Fibroblast of skin of scalp (primary cell): ENCODE data around the gene IPPK.
"Not testable (repeated sequence)": the region's sequence is repeated elsewhere in the genome, so short reads cannot be mapped to it uniquely, and the experiment has no call there.

ENCODE experiments used
- DNase-seq: peaks from one replicate; pipeline ENCODE4 v3.0.0-alpha.2; 2013

IPPK gene

DNA sequence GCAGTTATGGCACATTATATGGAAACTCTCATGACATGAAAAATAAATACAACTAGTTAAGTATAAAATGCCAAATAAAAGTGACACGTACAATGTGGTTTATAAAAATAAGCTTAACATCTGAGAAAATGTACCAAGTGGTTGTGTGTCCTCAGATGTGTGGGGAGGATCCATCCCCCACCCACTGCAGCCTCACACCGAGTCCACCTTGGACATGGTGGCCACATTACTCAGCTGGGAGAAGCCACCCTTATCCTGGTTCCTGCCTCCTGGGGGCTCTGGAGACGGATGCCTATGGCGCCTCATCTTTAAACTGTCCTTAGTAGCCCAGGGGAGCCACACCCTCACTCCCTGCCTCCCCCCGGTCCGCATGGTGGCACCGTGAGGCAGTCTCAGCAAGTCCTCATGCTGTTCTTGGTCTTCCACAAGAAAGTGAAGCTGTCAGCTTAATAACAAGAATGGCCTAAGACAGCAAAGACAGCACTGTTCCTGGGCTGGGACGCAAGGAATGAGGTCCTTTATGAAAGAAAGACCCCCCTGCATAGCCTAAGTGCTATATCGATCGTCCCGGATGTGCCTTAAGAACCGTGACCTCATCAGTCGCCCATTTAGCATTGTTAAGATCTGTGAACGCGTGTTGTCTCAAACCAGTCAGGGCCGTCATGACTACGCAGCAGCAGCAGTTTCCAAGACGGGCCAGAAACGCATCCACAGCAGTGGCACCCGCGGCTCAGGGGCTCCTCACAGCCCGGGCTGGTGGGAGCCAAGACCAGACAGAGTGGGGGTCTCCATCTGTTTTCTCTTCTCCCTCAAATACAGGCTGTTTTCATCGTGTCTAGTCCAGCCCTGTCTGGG lies 56.4 kb downstream of the IPPK start:
- no peak for DNase-seq

DNA sequence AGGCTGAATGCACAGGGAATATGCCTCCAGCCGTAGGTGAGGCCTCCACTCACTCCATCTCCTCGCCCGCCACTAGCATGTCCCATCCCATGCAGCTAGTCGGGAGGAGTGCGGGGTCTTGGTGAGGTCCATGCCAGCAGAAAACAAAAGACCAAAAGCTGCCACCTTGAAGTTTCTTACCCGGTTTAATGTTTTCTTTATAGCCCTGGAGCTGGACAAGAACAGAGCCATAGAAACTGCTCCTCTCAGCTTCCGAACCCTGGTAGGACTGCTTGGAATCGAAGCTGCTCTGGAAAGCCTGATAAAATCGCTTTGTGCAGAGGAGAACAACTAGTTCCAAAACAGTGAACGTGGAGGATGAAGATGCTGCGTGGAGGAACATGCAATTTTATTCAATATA lies 57.1 kb downstream of the IPPK start:
- DNase-seq, result no peak

DNA sequence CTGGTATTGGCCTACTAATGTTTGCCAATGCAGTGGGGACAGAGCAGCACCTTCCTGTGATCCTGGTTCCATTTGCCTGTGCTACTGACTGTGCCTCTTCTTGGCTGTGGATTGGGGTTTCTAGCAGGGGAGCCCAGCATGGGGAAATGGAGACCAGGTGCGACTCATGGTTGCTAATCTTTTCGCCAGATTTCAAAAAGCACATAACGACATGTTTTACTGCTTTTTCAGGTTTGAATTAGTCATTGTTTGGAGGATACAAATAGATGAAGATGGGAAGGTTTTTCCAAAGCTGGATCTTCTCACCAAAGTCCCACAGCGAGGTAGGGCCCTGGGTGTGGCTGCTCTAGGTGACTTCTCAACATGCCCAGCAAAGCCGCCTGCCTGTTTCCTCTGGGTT lies 57.6 kb downstream of the IPPK start:
- DNase-seq, result no peak

DNA sequence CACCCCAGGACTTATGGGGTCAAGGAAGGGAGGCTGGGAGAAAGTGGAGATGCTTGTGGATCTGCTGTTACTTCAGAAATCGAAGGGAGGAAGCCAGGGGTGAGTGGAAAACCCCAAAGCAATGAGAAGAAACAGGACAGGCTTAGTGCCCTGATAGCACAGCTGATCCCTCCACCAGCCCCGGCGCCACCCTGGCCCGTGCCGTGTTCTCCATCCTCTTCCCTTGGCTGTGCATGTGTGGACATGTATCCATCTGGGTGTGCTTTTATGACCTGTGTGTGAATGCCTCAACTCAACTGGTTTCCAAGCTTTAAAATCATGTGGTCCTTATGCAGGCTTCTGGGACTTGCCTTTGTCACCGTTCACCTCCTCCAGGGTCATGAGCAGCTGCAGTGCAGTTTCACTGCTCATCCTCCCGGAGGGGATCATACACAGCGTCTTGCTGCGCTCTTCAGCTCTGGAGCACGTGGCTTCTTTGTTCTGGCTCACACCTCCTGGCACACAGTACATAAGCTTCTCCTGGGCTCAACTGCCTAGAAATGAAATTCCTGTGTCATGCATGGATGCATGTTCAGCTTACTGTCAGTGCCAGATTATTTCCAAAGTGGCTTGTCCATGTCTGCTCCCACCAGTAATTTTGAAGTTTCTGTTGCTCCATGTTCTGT lies 58.2 kb downstream of the IPPK start:
- no peak for DNase-seq

DNA sequence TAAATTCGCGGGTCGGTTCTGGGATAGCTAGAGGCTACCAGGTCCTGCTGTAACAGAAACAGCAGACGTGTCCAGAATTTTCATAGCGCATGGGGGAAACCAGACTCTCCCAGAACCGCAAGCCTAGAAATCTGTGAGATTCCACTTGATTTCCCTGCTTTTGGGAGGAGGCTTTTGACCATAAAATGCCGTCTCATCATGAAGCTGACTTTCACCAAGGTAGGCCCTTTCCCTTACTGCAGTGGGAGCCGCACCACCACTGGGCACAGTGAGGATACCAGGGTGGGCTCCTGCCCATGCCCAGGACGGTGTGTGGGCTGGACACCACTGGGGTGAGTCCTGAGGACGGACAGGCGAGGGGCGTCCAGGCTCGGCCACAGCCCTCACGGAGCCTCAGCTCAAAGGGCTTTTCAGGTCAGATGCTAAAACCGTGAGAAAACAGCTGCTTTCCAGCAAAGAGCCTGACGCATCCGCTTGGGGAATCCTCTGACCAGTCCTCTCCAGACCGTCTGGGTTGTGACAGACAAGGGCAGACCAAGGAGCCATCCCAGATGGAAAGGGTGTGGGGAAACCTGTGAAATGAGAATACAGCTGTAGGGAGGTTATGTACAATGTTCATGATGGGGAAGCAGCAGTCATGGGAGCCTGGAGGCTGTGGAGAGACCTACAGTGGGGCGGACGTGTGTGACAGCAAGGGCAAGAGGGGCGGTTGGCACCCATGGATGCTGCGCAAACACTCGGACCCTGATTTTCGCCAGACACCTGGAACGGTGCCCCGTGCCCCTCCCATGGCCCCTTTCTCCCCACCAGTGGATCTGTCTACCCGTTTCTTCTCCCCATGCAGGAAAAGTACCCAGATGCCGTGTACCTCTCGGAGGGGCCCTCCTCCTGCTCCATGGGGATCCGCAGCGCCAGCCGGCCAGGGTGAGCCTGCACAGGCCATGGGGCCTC lies 59.2 kb downstream of the IPPK start:
- DNase-seq, result no peak

DNA sequence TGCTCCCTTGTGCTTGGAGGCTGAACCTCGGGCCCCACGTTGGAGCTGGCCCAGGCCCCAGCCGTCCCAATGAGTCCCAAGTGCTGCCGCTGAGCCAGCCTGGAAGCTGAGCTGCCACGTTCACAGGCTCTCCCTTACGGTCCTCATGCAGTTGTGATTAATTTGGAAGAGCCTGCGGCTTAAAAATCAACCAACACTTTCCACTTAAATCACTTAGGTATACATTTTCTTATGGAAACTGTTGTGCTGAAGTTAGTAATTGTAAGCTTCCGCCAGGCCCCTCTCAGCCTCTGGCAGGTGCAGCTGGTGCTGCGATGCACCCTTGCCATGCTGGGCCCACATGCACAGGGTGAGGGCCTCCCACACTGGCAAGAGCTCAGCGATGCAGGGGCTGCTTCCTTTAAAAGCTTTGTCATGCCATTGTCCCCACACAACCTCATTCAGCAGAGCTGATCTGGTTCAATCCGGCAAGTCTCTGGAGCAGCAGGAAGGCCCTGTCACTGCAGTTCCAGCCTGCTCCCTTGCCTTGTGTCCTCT lies 61.0 kb downstream of the IPPK start:
- peak; percentile 62 for DNase-seq

DNA sequence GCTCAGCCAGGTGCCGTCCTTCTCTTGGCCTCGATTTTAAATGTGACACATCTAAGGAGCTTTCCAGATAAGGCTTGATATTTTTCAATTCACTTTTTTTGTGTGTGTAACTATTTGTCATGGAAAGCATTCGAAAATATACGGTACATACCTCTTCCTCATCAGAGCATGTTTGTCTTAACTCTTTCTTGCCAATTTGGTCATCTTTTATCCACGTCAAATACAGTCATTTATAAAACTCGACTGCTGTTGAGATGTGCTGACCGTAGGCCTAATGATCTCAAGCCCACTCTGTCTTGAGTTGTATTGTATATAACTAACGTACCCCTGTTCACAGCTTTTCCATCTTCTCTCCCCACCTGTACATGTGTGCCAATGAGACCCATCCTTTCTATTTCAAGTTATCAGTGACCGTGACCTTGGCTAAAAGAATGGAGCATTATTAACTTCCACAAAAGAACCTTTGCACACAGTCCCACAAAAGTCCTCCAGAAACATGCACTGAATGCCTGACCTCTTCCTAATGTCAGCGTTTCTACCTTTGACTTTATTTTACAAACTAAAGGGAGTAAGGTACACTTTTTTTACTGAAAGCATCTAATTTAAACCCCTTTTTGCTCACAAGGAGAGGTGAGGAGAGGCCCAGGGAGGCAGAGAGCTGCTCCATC lies 61.6 kb downstream of the IPPK start:
- DNase-seq, result peak; percentile 22

DNA sequence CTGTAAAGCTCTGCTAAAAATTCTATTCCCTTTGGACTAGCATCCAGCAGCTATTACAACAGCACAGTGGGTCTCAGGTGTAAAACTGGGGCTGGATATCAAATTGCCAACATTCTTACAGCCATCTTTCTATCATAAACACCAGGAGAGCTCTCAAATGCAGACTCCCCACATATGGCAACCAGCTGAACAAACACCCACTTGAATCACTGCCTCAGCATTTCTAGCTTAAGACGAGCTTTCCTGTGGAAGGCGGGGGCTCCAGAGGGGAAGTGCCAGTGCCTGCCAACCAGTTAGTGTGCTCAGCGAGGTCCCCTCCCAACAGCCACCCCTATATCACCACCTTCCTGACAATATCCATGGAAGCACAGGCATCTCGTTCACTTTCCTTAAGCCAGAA lies 62.2 kb downstream of the IPPK start:
- peak; percentile 87 for DNase-seq

DNA sequence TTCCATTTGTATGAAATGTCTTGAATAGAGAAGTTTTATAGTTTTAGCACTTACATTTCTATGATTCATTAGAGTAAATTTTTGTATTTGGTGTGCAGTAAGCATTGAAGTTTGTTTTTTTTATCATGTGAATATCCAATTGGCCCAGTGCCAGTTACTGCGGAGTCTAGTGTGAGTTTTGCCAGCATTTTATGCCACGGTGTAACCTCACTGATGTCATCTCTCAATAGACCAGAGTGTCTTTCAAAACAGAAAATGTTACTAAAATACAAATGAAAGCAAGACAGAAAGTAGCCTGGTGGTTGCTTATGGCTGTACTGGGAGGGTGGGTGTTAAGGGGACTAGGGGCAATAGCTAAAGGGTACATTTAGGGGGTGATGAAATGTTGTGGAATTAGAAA lies 62.8 kb downstream of the IPPK start:
- peak; percentile 88 for DNase-seq

DNA sequence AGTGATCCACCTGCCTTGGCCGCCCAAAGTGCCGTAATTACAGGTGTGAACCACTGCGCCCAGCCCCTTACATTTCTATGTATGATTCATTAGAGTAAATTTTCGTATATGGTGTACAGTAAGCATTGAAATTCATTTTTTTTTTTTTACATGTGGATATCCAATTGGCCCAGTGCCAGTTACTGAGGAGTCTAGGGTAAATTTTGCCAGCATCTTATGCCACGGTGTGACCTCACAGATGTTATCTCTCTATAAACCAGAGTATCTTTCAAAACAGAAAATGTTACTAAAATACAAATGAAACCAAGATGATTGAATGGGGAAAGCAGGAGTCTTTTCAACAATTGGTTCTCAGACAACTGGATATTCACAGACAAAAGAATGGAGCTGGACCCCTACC lies 64.7 kb downstream of the IPPK start:
- no peak for DNase-seq

DNA sequence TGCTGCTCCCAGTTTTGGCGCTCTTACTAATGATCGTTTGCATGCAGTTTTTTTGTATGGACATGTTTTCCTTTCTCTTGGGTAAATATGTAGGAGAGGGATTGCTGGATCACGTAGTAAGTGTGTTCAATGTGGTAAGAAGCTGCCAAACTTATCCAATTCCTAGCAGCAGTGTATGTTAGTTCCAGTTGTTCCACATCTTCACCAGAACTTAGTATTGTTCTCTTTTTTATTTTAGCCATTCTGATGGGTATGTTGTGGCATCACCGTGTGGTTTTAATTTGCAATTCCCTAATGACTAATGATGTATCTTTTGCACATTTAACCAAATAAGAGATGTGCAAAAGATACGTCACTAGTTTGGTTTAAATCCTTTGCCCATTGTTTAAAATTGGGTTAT lies 65.9 kb downstream of the IPPK start:
- DNase-seq, result no peak

DNA sequence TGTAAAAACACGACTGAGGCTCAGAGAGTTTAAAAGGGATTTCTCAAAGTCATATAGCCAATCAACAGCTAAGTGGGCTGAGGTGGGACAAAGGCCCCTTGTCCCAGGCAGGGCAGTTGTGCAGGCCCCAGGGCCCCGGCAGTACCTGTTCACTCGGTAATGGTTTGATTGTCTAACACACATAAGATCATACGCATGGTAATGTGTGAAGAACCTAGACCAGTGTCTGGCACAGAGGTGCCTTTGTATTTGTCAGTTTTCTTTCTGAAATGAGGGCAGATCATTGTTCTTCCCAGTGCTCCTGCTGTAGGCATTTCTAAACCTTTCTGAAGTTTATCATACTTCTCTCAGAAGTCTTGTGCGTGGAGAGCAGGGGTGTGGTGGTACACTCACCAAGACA lies 66.8 kb downstream of the IPPK start:
- no peak for DNase-seq

DNA sequence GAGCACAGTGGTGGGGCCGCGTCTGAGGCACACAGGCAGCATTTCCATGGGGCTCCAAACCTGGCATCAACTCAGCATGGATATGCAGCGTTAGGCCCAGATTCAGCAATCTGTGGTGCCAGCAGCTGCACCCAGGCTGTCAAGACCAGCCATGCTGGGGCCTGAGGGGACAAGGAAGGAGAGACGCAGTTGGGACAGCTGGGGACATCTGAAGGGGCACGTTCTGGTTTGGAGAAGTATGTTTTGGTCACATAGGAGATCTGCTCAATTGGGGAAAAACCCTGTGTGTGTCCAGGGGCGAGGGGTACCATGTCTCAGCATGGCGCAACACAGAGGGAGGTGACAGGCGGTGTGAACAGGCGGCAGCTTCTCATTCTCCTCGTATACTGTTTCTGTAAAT lies 67.5 kb downstream of the IPPK start:
- no peak for DNase-seq

DNA sequence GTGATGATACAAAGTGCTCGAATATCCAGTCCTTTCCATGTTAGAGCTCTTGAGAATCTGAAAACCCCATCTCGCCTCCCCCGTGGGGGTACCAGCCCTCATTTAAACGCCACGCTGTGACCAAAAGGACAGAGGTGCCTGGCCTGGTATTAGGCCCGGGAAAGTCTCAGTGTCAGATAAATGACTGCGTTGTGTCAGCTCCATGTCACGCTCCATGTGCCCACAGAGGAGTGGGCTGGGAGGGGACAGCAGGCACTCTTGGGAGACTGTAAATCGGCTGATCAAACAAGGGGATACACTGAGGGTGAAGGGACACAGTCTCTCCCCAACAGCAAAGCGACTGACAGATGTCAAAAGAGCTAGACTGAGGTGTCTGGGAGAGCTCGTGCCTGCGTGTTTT lies 68.5 kb downstream of the IPPK start:
- DNase-seq, result no peak

DNA sequence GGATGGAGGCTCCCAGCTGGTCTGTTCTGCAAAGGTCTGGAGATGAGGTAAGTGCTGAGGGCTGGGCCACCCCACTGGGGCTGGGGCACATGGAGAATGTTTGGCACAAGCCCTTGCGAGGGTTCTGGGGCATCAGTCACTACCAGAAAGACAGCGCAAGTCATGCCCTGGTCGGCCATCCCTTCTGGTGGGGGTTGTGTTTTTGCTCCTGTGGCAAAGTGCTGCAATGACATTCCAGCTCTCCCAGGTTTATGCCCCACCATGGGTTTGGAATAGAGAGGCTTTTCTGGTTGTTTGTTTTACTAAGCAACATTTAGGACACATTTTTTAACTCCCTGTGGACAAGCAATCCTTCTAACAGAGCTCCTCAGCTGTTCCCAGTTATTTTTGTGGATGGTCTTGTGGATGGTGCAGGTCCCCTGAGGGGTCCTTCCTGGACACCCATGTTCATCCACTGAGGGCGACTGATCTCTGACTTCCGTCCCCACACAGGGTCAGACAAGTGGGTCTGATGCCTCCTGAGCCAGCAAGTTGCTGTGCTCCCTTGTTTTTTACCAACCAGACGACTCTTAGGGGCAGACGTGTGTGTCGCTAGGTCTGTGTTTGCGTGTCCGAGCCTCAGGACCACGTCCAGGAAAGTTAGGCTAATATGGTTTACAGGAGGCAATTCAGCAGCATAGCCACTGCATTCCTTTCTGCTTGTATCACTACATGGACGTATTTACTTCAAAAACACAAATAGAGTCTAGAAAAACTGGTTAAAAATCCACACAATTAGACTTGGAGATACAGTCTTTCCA lies 69.3 kb downstream of the IPPK start:
- peak; percentile 58 for DNase-seq

DNA sequence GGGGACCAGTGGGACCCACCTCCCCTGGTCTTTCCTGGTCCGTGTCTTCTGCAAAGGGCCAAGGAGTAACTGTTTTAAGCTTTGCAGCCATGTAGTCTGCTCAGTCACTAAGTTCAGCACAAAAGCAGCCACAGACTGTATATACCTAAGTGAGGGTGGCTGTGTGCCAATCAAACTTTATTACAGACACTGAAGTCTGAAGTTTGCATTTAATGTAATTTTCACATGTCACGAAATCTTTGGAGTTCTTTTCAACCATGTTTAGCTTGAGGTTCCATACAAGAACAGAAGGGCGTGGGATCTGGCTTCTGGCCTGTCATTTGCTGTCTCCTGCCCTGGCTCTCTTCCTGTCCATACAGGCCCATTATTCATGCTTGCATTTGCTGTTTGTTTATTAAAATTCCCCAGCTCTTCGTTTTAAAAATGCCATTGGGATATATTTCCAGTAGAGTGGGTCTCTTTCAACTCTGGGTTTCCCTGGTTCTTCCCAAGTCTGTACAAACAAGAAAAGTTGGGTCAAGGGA lies 69.9 kb downstream of the IPPK start:
- DNase-seq, result no peak

DNA sequence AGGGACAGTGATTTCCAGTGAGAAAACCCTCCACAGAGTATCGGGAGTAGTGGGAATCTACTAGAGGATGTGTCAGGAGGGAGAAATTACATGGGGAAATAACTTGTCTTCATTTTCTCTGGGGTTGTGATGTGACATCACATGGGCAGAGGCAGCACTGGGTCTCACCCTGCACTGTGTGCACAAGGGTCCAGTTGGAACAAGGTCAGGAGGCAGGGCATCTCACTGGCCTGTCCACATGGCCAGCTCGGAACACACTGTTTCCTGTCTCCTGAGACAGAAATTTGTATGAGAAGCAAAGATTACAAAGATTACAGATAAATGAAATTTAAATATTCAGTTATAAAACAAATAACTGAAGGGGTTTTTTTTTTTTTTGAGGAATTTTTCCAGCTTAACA lies 71.5 kb downstream of the IPPK start:
- no peak for DNase-seq

DNA sequence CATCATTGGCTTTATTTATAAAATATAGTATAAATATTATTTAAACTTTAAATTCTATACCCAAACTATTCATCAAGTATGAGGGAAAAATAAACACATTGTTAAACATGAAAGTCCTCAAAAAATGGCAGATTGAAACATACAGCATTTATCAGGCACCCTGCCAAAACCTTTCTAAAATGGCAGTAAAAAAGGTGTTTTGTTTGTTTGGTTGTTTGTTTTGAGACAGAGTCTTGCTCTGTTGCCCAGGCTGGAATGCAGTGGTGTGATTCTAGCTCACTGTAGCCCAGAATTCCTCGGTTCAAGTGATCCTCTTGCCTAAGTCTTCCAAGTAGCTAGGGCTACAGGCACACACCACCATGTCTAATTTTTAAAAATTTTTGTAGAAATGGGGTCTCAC lies 74.0 kb downstream of the IPPK start:
- no peak for DNase-seq

DNA sequence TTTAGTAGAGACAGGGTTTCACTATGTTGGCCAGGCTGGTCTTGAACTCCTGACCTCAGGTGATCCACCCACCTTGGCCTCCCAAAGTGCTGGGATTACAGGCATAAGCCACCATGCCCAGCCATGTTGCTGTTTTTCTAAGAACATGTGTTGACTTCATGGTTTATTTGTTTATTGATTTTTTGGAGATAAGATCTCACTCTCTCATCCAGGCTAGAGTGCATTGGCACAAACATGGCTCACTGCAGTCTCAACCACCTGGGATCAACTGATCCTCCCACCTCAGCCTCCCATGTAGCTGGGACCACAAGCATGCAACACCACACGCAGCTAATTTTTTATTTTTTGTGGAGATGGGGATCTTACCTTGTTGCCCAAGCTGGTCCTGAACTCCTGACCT lies 74.9 kb downstream of the IPPK start:
- DNase-seq, result not testable (repeated sequence)

DNA sequence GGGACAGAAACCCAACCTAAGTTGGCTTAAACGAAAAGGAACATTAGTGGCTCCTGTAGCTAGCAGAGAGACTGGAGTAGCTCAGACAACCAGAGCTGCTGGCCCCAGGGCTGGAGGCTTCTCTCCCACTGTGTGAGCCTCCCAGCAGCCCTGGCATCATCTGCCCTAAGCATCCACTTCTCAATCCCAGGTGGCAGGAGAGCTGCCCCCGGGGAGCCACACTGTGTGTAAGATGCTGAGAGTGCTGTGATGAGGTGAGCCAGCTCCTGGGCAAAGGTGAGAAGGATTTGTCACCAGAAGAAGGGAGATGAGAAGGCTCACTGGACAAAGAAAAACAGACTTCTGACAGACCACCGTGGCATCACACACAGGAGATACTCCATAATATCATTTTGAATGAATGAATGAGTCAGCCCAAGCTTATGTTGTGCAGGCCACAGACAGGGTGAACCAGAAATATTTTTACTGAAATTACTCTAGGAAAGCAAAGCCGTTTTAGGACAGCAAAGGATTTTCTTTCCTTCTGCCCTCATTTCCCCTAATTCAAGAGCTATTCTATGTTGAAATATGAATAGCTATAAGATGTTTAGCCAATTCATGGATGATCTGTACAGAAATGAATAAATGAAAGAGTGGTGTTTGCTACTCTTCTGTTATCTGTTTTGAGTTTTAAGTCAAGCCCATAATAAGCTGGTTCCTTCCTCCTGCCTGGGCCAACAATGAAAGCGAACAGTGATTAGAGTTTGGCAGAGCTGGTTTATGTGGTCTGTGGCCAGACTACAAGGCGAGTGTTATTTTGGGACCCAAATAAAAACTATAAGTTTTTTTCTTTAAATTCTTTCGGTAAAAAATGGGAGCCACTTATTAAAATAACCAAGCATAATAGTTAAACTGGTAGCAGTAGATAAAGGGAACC lies 76.7 kb downstream of the IPPK start:
- DNase-seq, result no peak
